ENCODE results near the gene KLK1. TPM values are rescaled to one million over a fixed set of nuclear protein-coding genes. Genes with fewer than 3 reads are reported as not detected.

The KLK1 gene
- polyA plus RNA-seq, 1 donor from 2014 or later, result not detected

DNA sequence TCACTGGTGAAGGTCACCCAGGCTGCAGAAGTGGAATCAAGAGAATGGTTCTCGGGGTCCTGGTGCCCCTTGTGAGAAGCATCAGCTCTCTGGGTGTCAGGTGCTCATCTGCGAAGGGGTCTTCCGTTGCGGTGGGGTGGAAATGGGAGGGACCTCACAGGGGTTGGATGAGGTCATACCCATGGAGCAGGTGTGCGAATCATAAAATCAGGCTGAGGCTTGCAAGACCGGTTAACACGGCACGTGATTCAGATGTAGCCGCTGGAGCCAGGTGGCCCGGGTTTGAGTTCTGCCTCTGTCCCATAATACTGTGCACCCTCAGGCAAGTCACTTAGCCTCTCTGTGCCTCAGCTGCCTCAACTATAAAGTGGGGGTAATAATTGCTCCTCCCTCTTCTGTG lies 13.7 kb upstream of the KLK1 start:
- H3K4me3 ChIP-seq (ENCODE audit: low read length), result no peak overlapping the region
- H3K36me3 ChIP-seq (ENCODE audit: insufficient read depth, low read length), result no peaks in the 10 kb centered on the region
- no peak overlapping the region for H3K27ac ChIP-seq (ENCODE audit: low read length)
- H4K20me1 ChIP-seq (ENCODE audit: insufficient read depth), result no peaks in the 10 kb centered on the region
- H3K4me2 ChIP-seq (ENCODE audit: low read length), result no peak overlapping the region
- no peak for TF ChIP-seq EP300 (conservative IDR thresholded peaks at IDR 0.05; ENCODE audit: poor library complexity, severe bottlenecking)
- no peak for TF ChIP-seq EZH2 (IDR thresholded peaks at IDR 0.05; ENCODE audit: borderline replicate concordance, insufficient read depth, low read length, poor library complexity, severe bottlenecking)
- TF ChIP-seq MXI1 (conservative IDR thresholded peaks at IDR 0.05; ENCODE audit: poor library complexity, severe bottlenecking), result no peak
- TF ChIP-seq SMC3 (conservative IDR thresholded peaks at IDR 0.05; ENCODE audit: poor library complexity), result no peak
- TF ChIP-seq CTCF (IDR thresholded peaks at IDR 0.05; ENCODE audit: poor library complexity, severe bottlenecking), result no peak
- TF ChIP-seq, protein P1, sequence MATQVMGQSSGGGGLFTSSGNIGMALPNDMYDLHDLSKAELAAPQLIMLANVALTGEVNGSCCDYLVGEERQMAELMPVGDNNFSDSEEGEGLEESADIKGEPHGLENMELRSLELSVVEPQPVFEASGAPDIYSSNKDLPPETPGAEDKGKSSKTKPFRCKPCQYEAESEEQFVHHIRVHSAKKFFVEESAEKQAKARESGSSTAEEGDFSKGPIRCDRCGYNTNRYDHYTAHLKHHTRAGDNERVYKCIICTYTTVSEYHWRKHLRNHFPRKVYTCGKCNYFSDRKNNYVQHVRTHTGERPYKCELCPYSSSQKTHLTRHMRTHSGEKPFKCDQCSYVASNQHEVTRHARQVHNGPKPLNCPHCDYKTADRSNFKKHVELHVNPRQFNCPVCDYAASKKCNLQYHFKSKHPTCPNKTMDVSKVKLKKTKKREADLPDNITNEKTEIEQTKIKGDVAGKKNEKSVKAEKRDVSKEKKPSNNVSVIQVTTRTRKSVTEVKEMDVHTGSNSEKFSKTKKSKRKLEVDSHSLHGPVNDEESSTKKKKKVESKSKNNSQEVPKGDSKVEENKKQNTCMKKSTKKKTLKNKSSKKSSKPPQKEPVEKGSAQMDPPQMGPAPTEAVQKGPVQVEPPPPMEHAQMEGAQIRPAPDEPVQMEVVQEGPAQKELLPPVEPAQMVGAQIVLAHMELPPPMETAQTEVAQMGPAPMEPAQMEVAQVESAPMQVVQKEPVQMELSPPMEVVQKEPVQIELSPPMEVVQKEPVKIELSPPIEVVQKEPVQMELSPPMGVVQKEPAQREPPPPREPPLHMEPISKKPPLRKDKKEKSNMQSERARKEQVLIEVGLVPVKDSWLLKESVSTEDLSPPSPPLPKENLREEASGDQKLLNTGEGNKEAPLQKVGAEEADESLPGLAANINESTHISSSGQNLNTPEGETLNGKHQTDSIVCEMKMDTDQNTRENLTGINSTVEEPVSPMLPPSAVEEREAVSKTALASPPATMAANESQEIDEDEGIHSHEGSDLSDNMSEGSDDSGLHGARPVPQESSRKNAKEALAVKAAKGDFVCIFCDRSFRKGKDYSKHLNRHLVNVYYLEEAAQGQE (IDR thresholded peaks at IDR 0.05; ENCODE audit: borderline replicate concordance), result no peak
- no peak for TF ChIP-seq POLR2AphosphoS5 (IDR thresholded peaks at IDR 0.05)
- no peak for TF ChIP-seq RAD21 (conservative IDR thresholded peaks at IDR 0.05)
- no peak for TF ChIP-seq TAF1 (IDR thresholded peaks at IDR 0.05; ENCODE audit: low read depth)
- no peak overlapping the region for H3K9ac ChIP-seq (ENCODE audit: low read length)
- no peaks in the 10 kb centered on the region for H3K79me2 ChIP-seq (replicated peaks; ENCODE audit: insufficient read depth, low read length)
- H2AFZ ChIP-seq (ENCODE audit: low read depth, low read length), result no peak overlapping the region
- no peaks in the 10 kb centered on the region for H3K9me3 ChIP-seq (ENCODE audit: low read length)
- H3F3A ChIP-seq (ENCODE audit: insufficient read depth, low read length, poor library complexity, severe bottlenecking), result no peaks in the 10 kb centered on the region
- H3K9me2 ChIP-seq (ENCODE audit: insufficient read depth, low read length), result no peaks in the 10 kb centered on the region
- H3K27me3 ChIP-seq (ENCODE audit: insufficient read depth, low read depth, low read length), result peaks cover 26% of the 10 kb centered on the region

DNA sequence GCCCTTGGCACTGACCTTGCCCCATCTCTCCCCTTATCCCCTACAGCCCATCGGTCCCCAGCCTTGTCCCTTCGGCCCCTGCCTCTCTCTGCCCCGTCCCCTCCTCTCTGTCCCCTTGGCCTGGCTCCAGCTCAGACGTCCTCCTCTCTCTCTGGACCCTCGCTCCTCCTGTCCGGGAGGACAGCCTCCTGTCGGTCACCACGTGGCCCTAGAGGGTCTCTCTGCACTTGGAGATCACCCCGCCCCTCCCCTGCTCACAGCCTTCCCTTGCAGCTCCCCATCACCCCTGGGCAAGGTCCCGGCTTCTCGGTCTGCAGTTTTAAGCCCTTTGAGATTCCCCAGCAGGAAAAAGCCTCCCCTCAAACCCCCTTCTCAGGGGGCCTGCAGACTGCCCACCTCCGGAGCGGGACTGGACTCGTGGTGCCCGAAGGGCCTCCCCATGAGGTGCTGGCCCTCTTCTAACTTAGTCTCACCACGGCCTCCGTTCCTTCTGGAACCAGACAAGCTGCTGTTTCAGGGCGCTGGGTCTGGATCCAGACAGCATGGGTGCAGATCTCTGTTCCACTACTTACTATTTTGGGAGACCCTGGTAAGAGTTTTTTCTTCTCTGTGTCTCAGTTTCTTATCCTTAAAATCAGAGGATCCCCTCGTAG lies 13.1 kb upstream of the KLK1 start:
- H3F3A ChIP-seq (ENCODE audit: insufficient read depth, low read length, poor library complexity, severe bottlenecking), result no peaks in the 10 kb centered on the region
- H3K9me2 ChIP-seq (ENCODE audit: insufficient read depth, low read length), result no peaks in the 10 kb centered on the region
- H4K20me1 ChIP-seq (ENCODE audit: insufficient read depth), result no peaks in the 10 kb centered on the region
- no peaks in the 10 kb centered on the region for H3K9me3 ChIP-seq (ENCODE audit: low read length)
- TF ChIP-seq TAF1 (IDR thresholded peaks at IDR 0.05; ENCODE audit: low read depth), result no peak
- no peak for TF ChIP-seq POLR2AphosphoS5 (IDR thresholded peaks at IDR 0.05)
- no peak for TF ChIP-seq CTCF (IDR thresholded peaks at IDR 0.05; ENCODE audit: poor library complexity, severe bottlenecking)
- TF ChIP-seq EZH2 (IDR thresholded peaks at IDR 0.05; ENCODE audit: borderline replicate concordance, insufficient read depth, low read length, poor library complexity, severe bottlenecking), result no peak
- TF ChIP-seq, protein P1 (IDR thresholded peaks at IDR 0.05; ENCODE audit: borderline replicate concordance), result no peak
- no peak for TF ChIP-seq SMC3 (conservative IDR thresholded peaks at IDR 0.05; ENCODE audit: poor library complexity)
- no peak for TF ChIP-seq MXI1 (conservative IDR thresholded peaks at IDR 0.05; ENCODE audit: poor library complexity, severe bottlenecking)
- TF ChIP-seq EP300 (conservative IDR thresholded peaks at IDR 0.05; ENCODE audit: poor library complexity, severe bottlenecking), result no peak
- no peak for TF ChIP-seq RAD21 (conservative IDR thresholded peaks at IDR 0.05)
- peaks cover 26% of the 10 kb centered on the region for H3K27me3 ChIP-seq (ENCODE audit: insufficient read depth, low read depth, low read length)
- H3K4me3 ChIP-seq (ENCODE audit: low read length), result peak overlapping the region; percentile 72
- H2AFZ ChIP-seq (ENCODE audit: low read depth, low read length), result no peak overlapping the region
- H3K27ac ChIP-seq (ENCODE audit: low read length), result no peak overlapping the region
- H3K79me2 ChIP-seq (replicated peaks; ENCODE audit: insufficient read depth, low read length), result no peaks in the 10 kb centered on the region
- no peak overlapping the region for H3K9ac ChIP-seq (ENCODE audit: low read length)
- H3K36me3 ChIP-seq (ENCODE audit: insufficient read depth, low read length), result no peaks in the 10 kb centered on the region
- H3K4me2 ChIP-seq (ENCODE audit: low read length), result no peak overlapping the region

Data from neural cell (in vitro differentiated cells).